HG02571 (cell line): ENCODE measurements around the gene KLHL18.
"Not testable (repeated sequence)": the region's sequence is repeated elsewhere in the genome, so short reads cannot be mapped to it uniquely, and the experiment has no call there.

Experiments
- ATAC-seq: cut with Tn5 transposase; IDR thresholded peaks from one replicate; pipeline ENCODE4 v1.9.1; 2021; ENCODE audit warnings: mild to moderate bottlenecking, moderate library complexity; ENCODE audit not compliant: unreplicated experiment

KLHL18 gene

GRCh38 chr3:47273564-47273963 is 9.2 kb upstream of the KLHL18 start:
- ATAC-seq = no peak

GRCh38 chr3:47274652-47275051 is 8.1 kb upstream of the KLHL18 start:
- no peak for ATAC-seq

GRCh38 chr3:47276558-47276957 is 6.2 kb upstream of the KLHL18 start:
- no peak for ATAC-seq

- no peak for ATAC-seq
Measured at GRCh38 chr3:47280519-47280918, 2.2 kb upstream of the KLHL18 start.

GRCh38 chr3:47283193-47283537 is 421 bp downstream of the KLHL18 start:
- ATAC-seq = no peak

- no peak for ATAC-seq
Measured at GRCh38 chr3:47283591-47284364, 1.0 kb downstream of the KLHL18 start.

- ATAC-seq = no peak
Measured at GRCh38 chr3:47288966-47289910, 6.5 kb downstream of the KLHL18 start.

- no peak for ATAC-seq
Measured at GRCh38 chr3:47291158-47291753, 8.5 kb downstream of the KLHL18 start.

GRCh38 chr3:47291754-47292420 is 9.1 kb downstream of the KLHL18 start:
- ATAC-seq = not testable (repeated sequence)

GRCh38 chr3:47293822-47294221 is 11.1 kb downstream of the KLHL18 start:
- ATAC-seq = no peak

GRCh38 chr3:47294392-47294791 is 11.6 kb downstream of the KLHL18 start:
- ATAC-seq = no peak

- ATAC-seq = no peak
Measured at GRCh38 chr3:47295322-47295721, 12.6 kb downstream of the KLHL18 start.

GRCh38 chr3:47295976-47296375 is 13.2 kb downstream of the KLHL18 start:
- no peak for ATAC-seq

GRCh38 chr3:47296562-47297302 is 14.0 kb downstream of the KLHL18 start:
- ATAC-seq = no peak

GRCh38 chr3:47298439-47298838 is 15.7 kb downstream of the KLHL18 start:
- ATAC-seq = no peak

GRCh38 chr3:47299381-47300318 is 16.9 kb downstream of the KLHL18 start:
- no peak for ATAC-seq

GRCh38 chr3:47301456-47301855 is 18.7 kb downstream of the KLHL18 start:
- ATAC-seq = no peak

GRCh38 chr3:47306022-47306421 is 23.3 kb downstream of the KLHL18 start:
- no peak for ATAC-seq

- not testable (repeated sequence) for ATAC-seq
Measured at GRCh38 chr3:47309231-47309630, 26.5 kb downstream of the KLHL18 start.
